ENCODE results near the gene RBMS1. TPM values are rescaled to one million over a fixed set of nuclear protein-coding genes. Genes with fewer than 3 reads are reported as not detected.

RBMS1 gene
- polyA plus RNA-seq, 2 of the 4 experiments (the other 2 are of a cell fraction) = 51.9 to 108 TPM

DNA sequence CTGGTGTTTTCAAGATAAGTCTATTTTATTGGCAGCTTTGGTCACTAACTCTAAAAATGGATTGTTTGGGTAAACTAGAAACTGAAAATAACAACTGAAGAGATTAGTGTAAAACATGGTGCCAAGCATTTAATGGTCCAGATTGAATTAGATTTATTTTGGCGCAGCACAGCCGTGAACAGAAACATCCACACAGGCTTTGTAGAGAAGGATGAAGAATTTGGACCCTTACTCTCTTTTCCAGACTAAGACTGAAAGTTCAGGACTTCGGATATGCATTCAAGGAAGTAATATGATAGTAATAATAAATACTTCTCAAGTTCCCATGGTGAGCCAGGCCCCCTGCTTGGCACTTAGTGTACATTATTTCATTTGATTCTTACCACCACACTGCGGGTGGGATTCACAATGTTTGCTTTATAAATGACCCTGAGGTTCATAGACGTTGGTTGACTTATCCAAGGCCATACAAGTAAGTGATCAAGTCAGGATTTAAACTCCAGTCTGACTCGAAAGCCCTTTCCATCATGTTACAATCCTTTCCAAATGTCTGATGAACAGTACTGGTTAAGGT, 239.3 kb downstream of the RBMS1 start:
- 51% methylated on average over 6 of the region's 6 CpGs for WGBS (ENCODE audit: missing lambda C conversion rate)
- TF ChIP-seq POLR2A (IDR thresholded peaks at IDR 0.05; ENCODE audit: low read length) (no peak), RAD21 (conservative IDR thresholded peaks at IDR 0.05 in 1 of 2, IDR thresholded peaks at IDR 0.05 in 1 of 2) (no peak), ESRRA (IDR thresholded peaks at IDR 0.05; ENCODE audit: borderline replicate concordance, low read length) (no peak), JUN (IDR thresholded peaks at IDR 0.05) (no peak), RCOR1 (IDR thresholded peaks at IDR 0.05; ENCODE audit: low read depth, low read length) (no peak), HOXB13 (CRISPR knock-in tag; IDR thresholded peaks at IDR 0.05; ENCODE audit: low read depth) (no peak), HEYL (CRISPR knock-in tag; IDR thresholded peaks at IDR 0.05) (no peak)
- TF ChIP-seq, protein P1, sequence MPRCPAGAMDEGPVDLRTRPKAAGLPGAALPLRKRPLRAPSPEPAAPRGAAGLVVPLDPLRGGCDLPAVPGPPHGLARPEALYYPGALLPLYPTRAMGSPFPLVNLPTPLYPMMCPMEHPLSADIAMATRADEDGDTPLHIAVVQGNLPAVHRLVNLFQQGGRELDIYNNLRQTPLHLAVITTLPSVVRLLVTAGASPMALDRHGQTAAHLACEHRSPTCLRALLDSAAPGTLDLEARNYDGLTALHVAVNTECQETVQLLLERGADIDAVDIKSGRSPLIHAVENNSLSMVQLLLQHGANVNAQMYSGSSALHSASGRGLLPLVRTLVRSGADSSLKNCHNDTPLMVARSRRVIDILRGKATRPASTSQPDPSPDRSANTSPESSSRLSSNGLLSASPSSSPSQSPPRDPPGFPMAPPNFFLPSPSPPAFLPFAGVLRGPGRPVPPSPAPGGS (IDR thresholded peaks at IDR 0.05) = no peak
- ATAC-seq (peak in 1 of 2 experiments; percentile 7; a peak in 1 of 6 replicates), DNase-seq (ENCODE audit: low read depth in 1 of 2, low spot score in 1 of 2) (peak in 1 of 2 experiments; percentile 36), FAIRE-seq (no peak)
- POLR2A ChIA-PET = interaction anchor here (1.0 kb wide), 2 partner anchors 13 to 16 kb away, joined by 3 read pairs; no protein-coding TSS in a partner anchor
- Histone ChIP-seq H3K9me3 (no peaks in the 10 kb centered on the region), H3K4me2 (peak overlapping the region; percentile 82), H3K4me1 (peaks cover 55% of the 10 kb centered on the region), H3K4me3 (peak overlapping the region; percentile 34; the same call in 1 of the 3 replicates), H3K27ac (peak overlapping the region; percentile 73 to 84)
- CTCF ChIA-PET = interaction anchor here (1.0 to 8.9 kb wide), 8 partner anchors 9 to 740 kb away, joined by 3 to 65 read pairs (median 5); no protein-coding TSS in a partner anchor

DNA sequence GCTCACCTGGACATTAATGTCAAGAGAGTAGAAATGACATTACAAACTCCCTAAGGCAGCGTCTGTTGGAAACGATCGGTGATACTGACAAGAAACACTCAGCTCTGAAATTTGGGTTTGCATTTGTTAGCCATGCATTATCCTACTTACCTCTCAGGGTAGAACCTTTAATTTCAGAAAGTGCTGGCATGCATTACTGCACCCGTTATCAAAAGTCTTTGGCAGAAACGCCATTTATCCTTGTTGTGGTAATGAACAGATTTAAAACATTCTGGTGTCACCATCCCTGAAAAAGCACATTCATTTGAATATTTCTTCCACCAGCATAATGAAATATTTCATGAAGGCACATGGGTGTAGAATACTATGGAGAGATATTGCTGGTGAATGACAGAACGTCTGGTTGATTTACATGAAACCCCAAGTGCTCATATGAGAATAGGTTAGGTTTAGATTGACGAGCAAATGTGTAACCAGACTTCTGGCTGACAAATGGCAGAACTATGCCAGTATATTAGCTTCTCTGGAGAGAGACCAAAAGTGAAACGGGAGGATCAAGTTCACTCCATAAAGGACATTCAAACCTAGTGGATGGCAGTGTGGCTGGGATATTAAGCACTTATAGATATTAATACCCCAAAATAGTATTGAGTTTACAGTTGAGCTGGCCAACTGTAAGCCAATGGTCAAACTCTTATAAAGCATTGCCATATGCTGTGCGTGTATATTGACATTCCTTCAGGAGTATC, 240.0 kb downstream of the RBMS1 start:
- POLR2A ChIA-PET = interaction anchor here (1.0 to 1.3 kb wide), 3 partner anchors 12 to 144 kb away, joined by 3 to 4 read pairs (median 3); no protein-coding TSS in a partner anchor

DNA sequence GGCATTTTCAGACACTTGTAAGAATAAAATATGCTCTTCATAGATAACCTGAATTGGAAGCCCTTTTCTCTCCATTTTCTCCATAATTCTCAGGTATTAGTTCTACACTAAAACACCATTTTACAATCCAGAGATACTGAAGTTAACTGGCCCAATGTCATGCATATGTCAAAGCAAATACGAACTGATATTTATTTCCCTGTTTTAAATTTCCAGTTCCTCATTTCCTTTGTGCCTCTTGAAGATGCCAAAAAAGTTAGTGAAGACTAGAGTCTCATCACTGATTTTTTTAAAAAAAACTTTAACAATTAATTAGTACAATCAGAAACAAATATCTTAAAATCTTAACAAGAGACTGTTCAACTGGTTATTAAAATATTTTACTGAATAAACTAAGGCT, 240.7 kb downstream of the RBMS1 start:
- TF ChIP-seq HOXA7 (CRISPR knock-in tag; IDR thresholded peaks at IDR 0.05) (no peak), CBX2 (IDR thresholded peaks at IDR 0.05; ENCODE audit: borderline replicate concordance, low read depth) (no peak), RAD21 (conservative IDR thresholded peaks at IDR 0.05 in 1 of 2, IDR thresholded peaks at IDR 0.05 in 1 of 2) (no peak), RFX5 (IDR thresholded peaks at IDR 0.05) (no peak), FOXS1 (CRISPR knock-in tag; IDR thresholded peaks at IDR 0.05) (no peak), MYC (IDR thresholded peaks at IDR 0.05; ENCODE audit: borderline replicate concordance, low read length) (no peak), SMC3 (IDR thresholded peaks at IDR 0.05) (no peak)
- TF ChIP-seq, protein P2, sequence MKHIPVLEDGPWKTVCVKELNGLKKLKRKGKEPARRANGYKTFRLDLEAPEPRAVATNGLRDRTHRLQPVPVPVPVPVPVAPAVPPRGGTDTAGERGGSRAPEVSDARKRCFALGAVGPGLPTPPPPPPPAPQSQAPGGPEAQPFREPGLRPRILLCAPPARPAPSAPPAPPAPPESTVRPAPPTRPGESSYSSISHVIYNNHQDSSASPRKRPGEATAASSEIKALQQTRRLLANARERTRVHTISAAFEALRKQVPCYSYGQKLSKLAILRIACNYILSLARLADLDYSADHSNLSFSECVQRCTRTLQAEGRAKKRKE (CRISPR knock-in tag; IDR thresholded peaks at IDR 0.05; ENCODE audit: low read depth) = no peak
- TF ChIP-seq, protein P3, sequence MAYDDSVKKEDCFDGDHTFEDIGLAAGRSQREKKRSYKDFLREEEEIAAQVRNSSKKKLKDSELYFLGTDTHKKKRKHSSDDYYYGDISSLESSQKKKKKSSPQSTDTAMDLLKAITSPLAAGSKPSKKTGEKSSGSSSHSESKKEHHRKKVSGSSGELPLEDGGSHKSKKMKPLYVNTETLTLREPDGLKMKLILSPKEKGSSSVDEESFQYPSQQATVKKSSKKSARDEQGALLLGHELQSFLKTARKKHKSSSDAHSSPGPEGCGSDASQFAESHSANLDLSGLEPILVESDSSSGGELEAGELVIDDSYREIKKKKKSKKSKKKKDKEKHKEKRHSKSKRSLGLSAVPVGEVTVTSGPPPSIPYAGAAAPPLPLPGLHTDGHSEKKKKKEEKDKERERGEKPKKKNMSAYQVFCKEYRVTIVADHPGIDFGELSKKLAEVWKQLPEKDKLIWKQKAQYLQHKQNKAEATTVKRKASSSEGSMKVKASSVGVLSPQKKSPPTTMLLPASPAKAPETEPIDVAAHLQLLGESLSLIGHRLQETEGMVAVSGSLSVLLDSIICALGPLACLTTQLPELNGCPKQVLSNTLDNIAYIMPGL (CRISPR knock-in tag; IDR thresholded peaks at IDR 0.05; ENCODE audit: borderline replicate concordance) = no peak
- WGBS (ENCODE audit: missing lambda C conversion rate) = 9% methylated on average over 1 of the region's 1 CpG
- ATAC-seq (no peak), FAIRE-seq (no peak), DNase-seq (ENCODE audit: low read depth in 1 of 2, low spot score in 1 of 2) (no peak)
- peaks cover 55% of the 10 kb centered on the region for H3K4me1 ChIP-seq
- H3K9me3 ChIP-seq = no peaks in the 10 kb centered on the region
- peak overlapping the region; percentile 82 for H3K4me2 ChIP-seq
- CTCF ChIA-PET = interaction anchor here (1.0 to 8.9 kb wide), 15 partner anchors 8 to 742 kb away, joined by 3 to 65 read pairs (median 10); no protein-coding TSS in a partner anchor
- H3K4me3 ChIP-seq = peak overlapping the region; percentile 34
- POLR2A ChIA-PET = interaction anchor here (0.7 to 1.9 kb wide), 4 partner anchors 11 to 143 kb away, joined by 3 to 6 read pairs (median 4); no protein-coding TSS in a partner anchor
- peak overlapping the region; percentile 73 to 84 for H3K27ac ChIP-seq

More for the DNA sequence above, 240.0 kb downstream of the RBMS1 start:
- H3K27ac ChIP-seq = peak overlapping the region; percentile 73 to 84
- H3K9me3 ChIP-seq = no peaks in the 10 kb centered on the region
- peak; percentile 33 to 65 for DNase-seq (ENCODE audit: low read depth in 1 of 2, low spot score in 1 of 2)
- CTCF ChIA-PET = interaction anchor here (1.0 to 8.9 kb wide), 8 partner anchors 9 to 741 kb away, joined by 4 to 65 read pairs (median 8); no protein-coding TSS in a partner anchor
- peak overlapping the region; percentile 82 for H3K4me2 ChIP-seq
- peaks cover 55% of the 10 kb centered on the region for H3K4me1 ChIP-seq
- peak; percentile 67 for FAIRE-seq
- WGBS (ENCODE audit: missing lambda C conversion rate) = 4% methylated on average over 9 of the region's 9 CpGs
- peak overlapping the region; percentile 34 for H3K4me3 ChIP-seq
- no peak for TF ChIP-seq RFX5 (IDR thresholded peaks at IDR 0.05)
- peak; percentile 54; the same call in 1 of the 2 replicates for TF ChIP-seq EHMT2 (IDR thresholded peaks at IDR 0.05; ENCODE audit: low read depth)
- TF ChIP-seq GATA3 (IDR thresholded peaks at IDR 0.05; ENCODE audit: borderline replicate concordance) = peak; percentile 15; the same call in 1 of the 2 replicates
- TF ChIP-seq, protein P4, sequence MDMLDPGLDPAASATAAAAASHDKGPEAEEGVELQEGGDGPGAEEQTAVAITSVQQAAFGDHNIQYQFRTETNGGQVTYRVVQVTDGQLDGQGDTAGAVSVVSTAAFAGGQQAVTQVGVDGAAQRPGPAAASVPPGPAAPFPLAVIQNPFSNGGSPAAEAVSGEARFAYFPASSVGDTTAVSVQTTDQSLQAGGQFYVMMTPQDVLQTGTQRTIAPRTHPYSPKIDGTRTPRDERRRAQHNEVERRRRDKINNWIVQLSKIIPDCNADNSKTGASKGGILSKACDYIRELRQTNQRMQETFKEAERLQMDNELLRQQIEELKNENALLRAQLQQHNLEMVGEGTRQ (IDR thresholded peaks at IDR 0.05) = no peak
- TF ChIP-seq, protein P1 (IDR thresholded peaks at IDR 0.05) = no peak
- no peak for TF ChIP-seq FOSL2 (IDR thresholded peaks at IDR 0.05)
- TF ChIP-seq FOSL2 (CRISPR knock-in tag; IDR thresholded peaks at IDR 0.05) = peak; percentile 60
- TF ChIP-seq, protein P5, sequence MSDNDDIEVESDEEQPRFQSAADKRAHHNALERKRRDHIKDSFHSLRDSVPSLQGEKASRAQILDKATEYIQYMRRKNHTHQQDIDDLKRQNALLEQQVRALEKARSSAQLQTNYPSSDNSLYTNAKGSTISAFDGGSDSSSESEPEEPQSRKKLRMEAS (IDR thresholded peaks at IDR 0.05) = peak; percentile 56; the same call in 1 of the 2 replicates
- 0 out of 2 replicates have a peak, but pooled peaks have one; percentile 31 for TF ChIP-seq JUNB (IDR thresholded peaks at IDR 0.05)
- ATAC-seq = peak; percentile 58 to 86; a peak in 5 of 6 replicates
